HepG2 (cell line): ENCODE data around the gene ZBTB7B. TPM values are rescaled to one million over a fixed set of nuclear protein-coding genes. Genes with fewer than 3 reads are reported as not detected.
"Not testable (repeated sequence)": the region's sequence is repeated elsewhere in the genome, so short reads cannot be mapped to it uniquely, and the experiment has no call there.

ENCODE experiments used
- ATAC-seq: fragments of 200-7000 bp; cut with Tn5 transposase; 3 replicates; pipeline ENCODE4 v1.9.1; 2020; ENCODE audit warnings: mild to moderate bottlenecking, moderate library complexity
- BruUV-seq: library from RNA; stranded (reverse); fragments of 400-500 nt; replicated peaks from 2 replicates; lab custom pipeline; 2021; lab: Mats Ljungman, UMichigan
- CTCF ChIA-PET: fragments of 300-600 bp; formaldehyde crosslinking; extraction: SDS; loops from one replicate; lab custom pipeline; 2021; ENCODE audit warnings: low total read pairs, inconsistent platforms, low intra/inter-chr PET ratio; lab: Yijun Ruan, JAX
- POLR2A ChIA-PET: fragments of 350-600 bp; sonication (Branson Sonifier 250); formaldehyde crosslinking; loops from one replicate; lab custom pipeline; 2020; ENCODE audit warnings: antibody characterized with exemption, inconsistent platforms; lab: Yijun Ruan, JAX
- DNase-seq: peaks from one replicate; pipeline ENCODE4 v3.0.0-alpha.2; 2015; ENCODE audit warnings: low spot score
- FAIRE-seq: peaks from 3 replicates; lab custom pipeline; 2011; peaks lifted over from hg19 to GRCh38; lab: Jason Lieb, UNC
- H2AFZ ChIP-seq: one replicate; pipeline ENCODE4 v1.6.1; 2011; ENCODE audit warnings: low read length, inconsistent platforms
- H3K27ac ChIP-seq: fragments of 300-600 bp; 3 replicates; pipeline ENCODE4 v1.8.0; 2011; ENCODE audit warnings: mixed run types, mild to moderate bottlenecking, mixed read lengths, low read length, inconsistent platforms; ENCODE audit not compliant: insufficient read depth; ENCODE audit errors: extremely low read length
- H3K27me3 ChIP-seq, 2 experiments: fragments of 200-600 bp in 1 of 2; 2 replicates in 1 of 2; 3 replicates in 1 of 2; pipeline versions ENCODE4 v1.6.0 to v1.8.0; 2011; ENCODE audit warnings: low read length in 2 of 2, mild to moderate bottlenecking in 2 of 2, moderate library complexity in 2 of 2, inconsistent platforms in 1 of 2; ENCODE audit not compliant: insufficient read depth in 2 of 2, control insufficient read depth in 1 of 2
- H3K36me3 ChIP-seq, 2 experiments: fragments of 200-600 bp in 1 of 2; replicated peaks in 1 of 2; 2 replicates in 1 of 2; 3 replicates in 1 of 2; pipeline versions ENCODE4 v1.5.1 to v1.8.0; 2011; ENCODE audit warnings: low read length in 2 of 2, inconsistent platforms in 1 of 2; ENCODE audit not compliant: insufficient read depth in 2 of 2, control insufficient read depth in 1 of 2
- H3K4me1 ChIP-seq: 2 replicates; pipeline ENCODE4 v1.5.1; 2012; ENCODE audit warnings: low read length, inconsistent platforms; ENCODE audit not compliant: insufficient read depth
- H3K4me2 ChIP-seq: 2 replicates; pipeline ENCODE4 v1.6.0; 2011; ENCODE audit warnings: low read depth, low read length, inconsistent platforms
- H3K4me3 ChIP-seq, 3 experiments: fragments of 200-600 bp in 1 of 3; sonication (generic), shearing (Covaris generic) in 1 of 3; replicated peaks in 1 of 3; 2 replicates each; pipeline ENCODE4 v1.5.1; 2011 to 2016; ENCODE audit warnings: low read length in 3 of 3, inconsistent platforms in 2 of 3, low read depth in 2 of 3, mild to moderate bottlenecking in 2 of 3, control low read depth in 1 of 3, mixed read lengths in 1 of 3; ENCODE audit not compliant: insufficient read depth in 1 of 3
- H3K79me2 ChIP-seq: one replicate; pipeline ENCODE4 v1.6.1; 2011; ENCODE audit warnings: low read length, inconsistent platforms; ENCODE audit not compliant: insufficient read depth
- H3K9ac ChIP-seq: 2 replicates; pipeline ENCODE4 v1.6.0; 2011; ENCODE audit warnings: mild to moderate bottlenecking, low read depth, low read length, inconsistent platforms; ENCODE audit not compliant: insufficient read depth
- H3K9me3 ChIP-seq: 2 replicates; pipeline ENCODE4 v1.5.1; 2012; ENCODE audit warnings: mild to moderate bottlenecking, low read length
- H4K20me1 ChIP-seq: 2 replicates; pipeline ENCODE4 v1.6.0; 2011; ENCODE audit warnings: inconsistent platforms, mild to moderate bottlenecking, low read length, moderate library complexity; ENCODE audit not compliant: insufficient read depth
- RBFOX2 ChIP-seq: fragments of 200-400 bp; formaldehyde crosslinking; IDR thresholded peaks from 2 replicates; pipeline ENCODE4 v1.6.1; 2017; ENCODE audit warnings: low read depth, mild to moderate bottlenecking, low read length
- ZNF800 ChIP-seq: sonication (generic); formaldehyde crosslinking; IDR thresholded peaks from 2 replicates; pipeline ENCODE4 v1.4.0; 2020; ENCODE audit warnings: missing genetic modification reagents
- WGBS: methylation state at CpG from one replicate; pipeline ENCODE4 v1.1.6; 2017; ENCODE audit warnings: low lambda C conversion rate; 5-methylcytosine and 5-hydroxymethylcytosine counted together
- in situ Hi-C: cut with HindIII; loops from 2 replicates; pipeline ENCODE4 v1.10.0; 2017; ENCODE audit warnings: low pct_unique_long_range_greater_than_20kb; ENCODE audit not compliant: extremely low pct_ligation_motif_present
- intact Hi-C: fragments of 100-400 bp; cut with micrococcal nuclease; formaldehyde crosslinking; loops from one replicate; pipeline ENCODE4 v1.10.0; 2022; ENCODE audit not compliant: unreplicated experiment
- polyA plus RNA-seq, 8 experiments: library from polyadenylated mRNA; depleted of rRNA in 3 of 8; stranded (reverse) in 7 of 8; unstranded in 1 of 8; fragments of >200 nt; fragmentation: Illumina TruSeq in 4 of 8; extraction: Trizol in 4 of 8; gene quantifications; 2 replicates each; pipeline versions ENCODE4 v1.2.1 to v1.2.3, GENCODE V29; 2011 to 2016; ENCODE audit warnings: low read depth in 4 of 8, missing spikeins in 1 of 8, mixed read lengths in 1 of 8; ENCODE audit not compliant: insufficient read depth in 1 of 8
- total RNA-seq, 5 experiments: library from RNA; depleted of rRNA; stranded (reverse); fragments of >200 nt; fragmentation: Illumina TruSeq; extraction: Trizol; gene quantifications; 2 replicates each; pipeline ENCODE4 v1.2.3, GENCODE V29; 2016; ENCODE audit warnings: low read depth in 1 of 5
- TF ChIP-seq, protein P1 (sequence below): sonication (generic); formaldehyde crosslinking; IDR thresholded peaks from 2 replicates; pipeline ENCODE4 v1.5.0; 2020; ENCODE audit warnings: mild to moderate bottlenecking, missing genetic modification reagents, moderate library complexity

The ZBTB7B gene
- total and polyA plus RNA-seq, 2 of the 13 experiments (the other 11 are each of a cell fraction or from before 2014, with no cell fraction given): 15.5 to 17.5 TPM

GRCh38 chr1:154983776-154984466 lies 18.7 kb upstream of the ZBTB7B start (continued):
- TF ChIP-seq, protein P1, sequence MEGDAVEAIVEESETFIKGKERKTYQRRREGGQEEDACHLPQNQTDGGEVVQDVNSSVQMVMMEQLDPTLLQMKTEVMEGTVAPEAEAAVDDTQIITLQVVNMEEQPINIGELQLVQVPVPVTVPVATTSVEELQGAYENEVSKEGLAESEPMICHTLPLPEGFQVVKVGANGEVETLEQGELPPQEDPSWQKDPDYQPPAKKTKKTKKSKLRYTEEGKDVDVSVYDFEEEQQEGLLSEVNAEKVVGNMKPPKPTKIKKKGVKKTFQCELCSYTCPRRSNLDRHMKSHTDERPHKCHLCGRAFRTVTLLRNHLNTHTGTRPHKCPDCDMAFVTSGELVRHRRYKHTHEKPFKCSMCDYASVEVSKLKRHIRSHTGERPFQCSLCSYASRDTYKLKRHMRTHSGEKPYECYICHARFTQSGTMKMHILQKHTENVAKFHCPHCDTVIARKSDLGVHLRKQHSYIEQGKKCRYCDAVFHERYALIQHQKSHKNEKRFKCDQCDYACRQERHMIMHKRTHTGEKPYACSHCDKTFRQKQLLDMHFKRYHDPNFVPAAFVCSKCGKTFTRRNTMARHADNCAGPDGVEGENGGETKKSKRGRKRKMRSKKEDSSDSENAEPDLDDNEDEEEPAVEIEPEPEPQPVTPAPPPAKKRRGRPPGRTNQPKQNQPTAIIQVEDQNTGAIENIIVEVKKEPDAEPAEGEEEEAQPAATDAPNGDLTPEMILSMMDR (CRISPR knock-in tag): 0 out of 2 replicates have a peak, but pooled peaks have one; percentile 5
- 0 out of 2 replicates have a peak, but pooled peaks have one; percentile 35 for TF ChIP-seq RBFOX2
- no peak for TF ChIP-seq ZNF800 (CRISPR knock-in tag)
- TF ChIP-seq, all 625 proteins: peak for 3

DNA sequence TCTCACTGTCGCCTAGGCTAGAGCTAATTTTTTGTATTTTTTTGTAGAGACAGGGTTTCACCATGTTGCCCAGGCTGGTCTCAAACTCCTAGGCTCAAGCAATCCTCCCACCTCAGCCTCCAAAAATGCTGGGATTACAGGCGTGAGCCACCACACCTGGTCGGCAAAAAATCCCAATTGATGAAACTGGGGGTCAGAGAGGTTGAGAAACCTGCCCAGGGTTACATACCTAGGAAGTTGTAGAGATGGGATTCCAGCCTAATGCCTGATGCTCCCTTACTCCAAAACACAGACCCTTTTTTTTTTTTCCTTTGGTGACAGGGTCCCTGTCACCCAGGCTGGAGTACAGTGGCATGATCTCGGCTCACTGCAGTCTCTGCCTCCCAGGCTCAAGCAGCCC lies 15.9 kb upstream of the ZBTB7B start:
- H3K27me3 ChIP-seq, in situ Hi-C loops, H3K9me3 ChIP-seq, H4K20me1 ChIP-seq, FAIRE-seq, BruUV-seq, ATAC-seq, H3K4me2 ChIP-seq, intact Hi-C loops, H2AFZ ChIP-seq, CTCF ChIA-PET, H3K4me3 ChIP-seq, DNase-seq, H3K27ac ChIP-seq, H3K9ac ChIP-seq: not testable (repeated sequence)
- H3K79me2 ChIP-seq: peaks cover 18% of the 10 kb centered on the region
- peaks cover 45% of the 10 kb centered on the region for H3K4me1 ChIP-seq
- peaks cover 5 to 18% of the 10 kb centered on the region in 2 experiments; a peak in 2 of 5 replicates for H3K36me3 ChIP-seq
- POLR2A ChIA-PET: interaction anchor here (1.7 to 2.1 kb wide), 2 partner anchors 14 to 16 kb away, joined by 6 to 7 read pairs; partner anchors contain the start of gene SHC1
- WGBS: 98% methylated on average over 4 of the region's 4 CpGs
